ENCODE results near the gene ZSCAN2. TPM values are rescaled to one million over a fixed set of nuclear protein-coding genes. Genes with fewer than 3 reads are reported as not detected.
A peak's percentile ranks its signal among the peaks of the same experiment; 100 is the strongest.

Gene ZSCAN2
- total RNA-seq, 1 donor from 2014 or later = 18.7 TPM

DNA sequence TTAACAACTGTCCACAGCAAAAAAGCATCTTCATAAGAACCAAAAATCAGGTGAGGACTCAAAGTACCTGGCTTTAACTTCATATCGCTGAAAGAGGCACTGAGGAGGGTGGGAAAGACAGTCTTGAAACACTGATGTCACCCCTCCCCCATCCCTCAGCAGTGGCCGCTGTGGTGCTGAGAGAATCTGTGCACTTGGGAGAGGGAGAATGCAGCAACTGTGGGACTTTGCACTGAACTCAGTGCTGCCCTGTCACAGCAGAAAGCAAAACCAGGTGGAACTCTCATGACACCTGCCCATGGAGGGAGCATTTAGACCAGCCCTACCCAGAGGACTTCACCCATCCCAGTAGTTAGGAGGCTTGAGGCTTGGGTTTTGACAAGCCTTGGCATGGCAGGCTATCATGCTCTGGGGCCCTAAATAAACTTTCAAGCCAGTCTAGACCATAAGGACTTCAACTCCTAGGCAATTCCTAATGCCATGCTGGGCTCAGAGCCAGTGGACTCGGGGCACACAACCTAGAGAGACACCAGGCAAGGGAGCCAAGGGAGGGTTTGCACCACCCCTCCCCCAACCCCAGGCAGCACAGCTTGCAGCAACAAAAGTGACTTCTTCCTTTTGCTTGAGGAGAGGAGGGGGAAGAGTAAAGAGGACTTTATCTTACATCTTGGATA, 6.1 kb upstream of the ZSCAN2 start:
- peaks cover 3% of the 10 kb centered on the region for H3K27me3 Mint-ChIP-seq
- intact Hi-C loops (cut with micrococcal nuclease) = no loop called here
- POLR2A ChIA-PET = no interaction called here
- TF ChIP-seq, protein P1, sequence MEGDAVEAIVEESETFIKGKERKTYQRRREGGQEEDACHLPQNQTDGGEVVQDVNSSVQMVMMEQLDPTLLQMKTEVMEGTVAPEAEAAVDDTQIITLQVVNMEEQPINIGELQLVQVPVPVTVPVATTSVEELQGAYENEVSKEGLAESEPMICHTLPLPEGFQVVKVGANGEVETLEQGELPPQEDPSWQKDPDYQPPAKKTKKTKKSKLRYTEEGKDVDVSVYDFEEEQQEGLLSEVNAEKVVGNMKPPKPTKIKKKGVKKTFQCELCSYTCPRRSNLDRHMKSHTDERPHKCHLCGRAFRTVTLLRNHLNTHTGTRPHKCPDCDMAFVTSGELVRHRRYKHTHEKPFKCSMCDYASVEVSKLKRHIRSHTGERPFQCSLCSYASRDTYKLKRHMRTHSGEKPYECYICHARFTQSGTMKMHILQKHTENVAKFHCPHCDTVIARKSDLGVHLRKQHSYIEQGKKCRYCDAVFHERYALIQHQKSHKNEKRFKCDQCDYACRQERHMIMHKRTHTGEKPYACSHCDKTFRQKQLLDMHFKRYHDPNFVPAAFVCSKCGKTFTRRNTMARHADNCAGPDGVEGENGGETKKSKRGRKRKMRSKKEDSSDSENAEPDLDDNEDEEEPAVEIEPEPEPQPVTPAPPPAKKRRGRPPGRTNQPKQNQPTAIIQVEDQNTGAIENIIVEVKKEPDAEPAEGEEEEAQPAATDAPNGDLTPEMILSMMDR (IDR thresholded peaks at IDR 0.05) = no peak
- DNase-seq (no peak), ATAC-seq (ENCODE audit: low read depth) (no peak)
- H3K4me1 Mint-ChIP-seq = peaks cover 20% of the 10 kb centered on the region
- no peak overlapping the region for H3K4me3 Mint-ChIP-seq
- CTCF ChIA-PET = no interaction called here
- H3K9me3 Mint-ChIP-seq = no peaks in the 10 kb centered on the region
- no peaks in the 10 kb centered on the region for H3K36me3 Mint-ChIP-seq (ENCODE audit: low read depth)
- no peak overlapping the region for H3K27ac Mint-ChIP-seq

DNA sequence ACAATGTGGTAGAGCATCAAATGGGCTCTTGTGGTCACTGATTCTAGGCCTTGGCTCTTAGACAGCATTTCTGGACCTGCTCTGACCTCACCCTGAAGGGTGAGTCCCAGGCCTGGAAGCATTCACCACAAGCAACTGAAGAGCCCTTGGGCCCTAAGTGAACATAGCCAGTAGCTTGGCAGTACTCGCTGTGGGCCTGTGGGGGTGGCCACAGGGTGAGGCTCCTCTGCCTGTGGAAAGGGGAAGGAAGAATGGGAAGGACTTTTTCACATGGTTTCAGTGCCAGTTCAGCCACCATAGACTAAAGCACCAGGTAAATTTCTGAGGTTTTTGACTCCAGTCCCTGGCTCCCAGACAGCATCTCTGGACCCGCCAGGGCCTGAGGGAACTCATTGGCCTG, 5.1 kb upstream of the ZSCAN2 start:
- ATAC-seq (ENCODE audit: low read depth) = no peak
- no peak overlapping the region for H3K4me3 Mint-ChIP-seq
- CTCF ChIA-PET = no interaction called here
- DNase-seq = no peak
- H3K27me3 Mint-ChIP-seq = peaks cover 3% of the 10 kb centered on the region
- POLR2A ChIA-PET = no interaction called here
- H3K27ac Mint-ChIP-seq = no peak overlapping the region
- TF ChIP-seq, protein P1 (IDR thresholded peaks at IDR 0.05) = no peak
- no peaks in the 10 kb centered on the region for H3K36me3 Mint-ChIP-seq (ENCODE audit: low read depth)
- H3K9me3 Mint-ChIP-seq = no peaks in the 10 kb centered on the region
- peaks cover 29% of the 10 kb centered on the region for H3K4me1 Mint-ChIP-seq
- intact Hi-C loops (cut with micrococcal nuclease) = no loop called here

DNA sequence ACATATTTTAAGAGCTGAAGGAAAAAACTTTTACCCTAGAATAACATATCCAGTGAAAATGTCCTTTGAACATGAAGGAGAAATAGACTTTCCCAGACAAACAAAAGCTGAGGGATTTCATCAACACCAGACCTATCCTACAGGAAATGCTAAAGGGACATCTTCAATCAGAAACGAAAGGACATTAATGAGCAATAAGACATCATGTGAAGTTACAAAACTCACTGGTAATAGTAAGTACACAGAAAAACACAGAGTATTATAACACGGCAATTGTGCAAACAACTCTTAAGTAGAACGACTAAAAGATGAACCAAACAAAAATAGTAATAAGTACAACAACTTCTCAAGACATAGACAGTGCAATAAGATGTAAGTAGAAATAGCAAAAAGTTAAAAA, 3.5 kb upstream of the ZSCAN2 start:
- intact Hi-C loops (cut with micrococcal nuclease) = no loop called here
- H3K36me3 Mint-ChIP-seq (ENCODE audit: low read depth) = no peaks in the 10 kb centered on the region

DNA sequence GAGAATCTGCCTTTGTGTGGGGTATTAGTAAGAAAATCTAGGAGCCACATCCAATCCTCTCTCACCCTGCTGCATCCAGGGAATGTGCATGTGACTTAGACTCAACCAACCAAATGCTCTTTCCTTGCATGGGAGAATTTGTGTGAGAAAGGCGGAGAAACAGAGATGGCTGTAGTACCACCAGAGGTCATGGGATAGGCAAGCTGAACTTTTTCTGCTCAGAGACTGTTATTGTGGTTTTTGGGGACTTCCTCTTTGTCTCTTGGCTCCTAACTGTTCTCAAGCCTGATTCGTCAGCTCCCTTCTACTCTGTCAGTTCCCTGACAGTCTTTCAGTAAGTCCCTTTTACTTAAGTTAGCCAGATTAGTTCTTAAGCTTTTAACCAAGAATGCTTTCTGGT, 2.6 kb upstream of the ZSCAN2 start:
- Mint-ChIP-seq H3K9me3 (no peaks in the 10 kb centered on the region), H3K27ac (peak overlapping the region; percentile 81), H3K4me1 (peaks cover 46% of the 10 kb centered on the region), H3K36me3 (ENCODE audit: low read depth) (peaks cover 3% of the 10 kb centered on the region), H3K27me3 (no peaks in the 10 kb centered on the region), H3K4me3 (peak overlapping the region; percentile 53)
- CTCF ChIA-PET = interaction anchor here (0.9 to 2.1 kb wide), 12 partner anchors 10 to 330 kb away, joined by 3 to 9 read pairs (median 6); partner anchors contain the start of gene WDR73
- POLR2A ChIA-PET = interaction anchor here (0.6 to 2.0 kb wide), 9 partner anchors 30 to 383 kb away, joined by 3 to 16 read pairs (median 5); partner anchors contain the start of genes NMB, PDE8A, SEC11A and WDR73
- ATAC-seq (ENCODE audit: low read depth) (peak; percentile 58), DNase-seq (no peak)
- TF ChIP-seq, protein P1 (IDR thresholded peaks at IDR 0.05) = no peak
- intact Hi-C loops (cut with micrococcal nuclease) = loop anchor here (1.0 to 2.0 kb wide), 4 partner anchors 33 to 382 kb away; partner anchors contain the start of gene SEC11A

More for the DNA sequence above, 3.5 kb upstream of the ZSCAN2 start:
- ChIA-PET CTCF (interaction anchor here (0.9 to 1.8 kb wide), 3 partner anchors 9 to 56 kb away, joined by 3 to 9 read pairs (median 7); partner anchors contain the start of gene WDR73), POLR2A (no interaction called here)
- ATAC-seq (ENCODE audit: low read depth) (no peak), DNase-seq (no peak)
- TF ChIP-seq, protein P1 (IDR thresholded peaks at IDR 0.05) = no peak
- peaks cover 3% of the 10 kb centered on the region for H3K27me3 Mint-ChIP-seq
- H3K4me3 Mint-ChIP-seq = no peak overlapping the region
- H3K27ac Mint-ChIP-seq = peak overlapping the region; percentile 21
- H3K4me1 Mint-ChIP-seq = peaks cover 36% of the 10 kb centered on the region
- H3K9me3 Mint-ChIP-seq = no peaks in the 10 kb centered on the region

DNA sequence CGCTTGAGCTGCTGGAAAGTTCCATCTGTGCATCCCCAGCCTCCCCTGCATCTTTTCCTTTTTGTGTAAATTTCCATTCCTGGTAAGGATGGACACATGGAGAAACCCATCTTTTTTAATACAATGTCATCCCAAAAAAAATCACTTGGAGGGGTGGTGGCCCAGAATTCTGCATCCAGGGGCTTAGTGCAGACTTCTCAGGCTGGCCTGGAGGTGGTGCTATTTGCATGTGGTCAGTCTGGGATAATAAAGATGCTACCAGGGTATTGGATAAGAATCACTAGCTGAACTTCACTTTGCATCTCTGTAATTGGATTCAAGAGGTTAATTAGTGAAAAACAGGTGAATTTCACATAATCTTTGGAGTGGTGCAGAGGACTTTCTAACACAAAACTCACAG, 1.8 kb upstream of the ZSCAN2 start:
- ATAC-seq (ENCODE audit: low read depth) = no peak
- ChIA-PET CTCF (interaction anchor here (0.9 to 2.1 kb wide), 13 partner anchors 10 to 329 kb away, joined by 3 to 9 read pairs (median 6); partner anchors contain the start of gene WDR73), POLR2A (interaction anchor here (0.9 to 2.0 kb wide), 9 partner anchors 30 to 382 kb away, joined by 3 to 16 read pairs (median 5); partner anchors contain the start of genes NMB, PDE8A, SEC11A and WDR73)
- peak overlapping the region; percentile 53 for H3K4me3 Mint-ChIP-seq
- peak overlapping the region; percentile 81 for H3K27ac Mint-ChIP-seq
- TF ChIP-seq, protein P1 (IDR thresholded peaks at IDR 0.05) = no peak
- H3K9me3 Mint-ChIP-seq = no peaks in the 10 kb centered on the region
- H3K4me1 Mint-ChIP-seq = peaks cover 53% of the 10 kb centered on the region
- no peak for DNase-seq
- H3K36me3 Mint-ChIP-seq (ENCODE audit: low read depth) = peaks cover 8% of the 10 kb centered on the region
- H3K27me3 Mint-ChIP-seq = no peaks in the 10 kb centered on the region
- intact Hi-C loops (cut with micrococcal nuclease) = loop anchor here (1.0 to 2.0 kb wide), 4 partner anchors 32 to 381 kb away; partner anchors contain the start of gene SEC11A
